Type B pancreatic cell (in vitro differentiated cells): ENCODE data around the gene SMIM35. TPM values are rescaled to one million over a fixed set of nuclear protein-coding genes. Genes with fewer than 3 reads are reported as not detected.

ENCODE experiments used
- DNase-seq: peaks from one replicate; pipeline ENCODE4 v3.0.0; 2021; ENCODE audit warnings: mixed read lengths; ENCODE audit not compliant: unreplicated experiment; ENCODE audit errors: extremely low spot score
- H3K27ac Mint-ChIP-seq: 2 replicates; pipeline ENCODE4 v1.8.0; 2021; ENCODE audit warnings: mild to moderate bottlenecking, mixed read lengths
- H3K27me3 Mint-ChIP-seq: 2 replicates; pipeline ENCODE4 v1.8.0; 2021; ENCODE audit warnings: mixed read lengths
- H3K36me3 Mint-ChIP-seq: 2 replicates; pipeline ENCODE4 v1.8.0; 2021; ENCODE audit warnings: mixed read lengths
- H3K4me1 Mint-ChIP-seq: one replicate; pipeline ENCODE4 v1.8.0; 2021; ENCODE audit warnings: mixed read lengths; ENCODE audit not compliant: unreplicated experiment
- H3K4me3 Mint-ChIP-seq: 2 replicates; pipeline ENCODE4 v1.8.0; 2021; ENCODE audit warnings: mild to moderate bottlenecking, mixed read lengths
- H3K9me3 Mint-ChIP-seq: 2 replicates; pipeline ENCODE4 v1.8.0; 2021; ENCODE audit warnings: mixed read lengths
- total RNA-seq: library from RNA; stranded (reverse); gene quantifications from 2 replicates; pipeline ENCODE4 v1.2.1, GENCODE V29; 2021; ENCODE audit warnings: low replicate concordance
- TF ChIP-seq, protein P1 (sequence below): fragments of 200-600 bp; sonication (generic); conservative IDR thresholded peaks from 2 replicates; pipeline ENCODE4 v1.5.0; 2021; ENCODE audit warnings: antibody characterized with exemption, mild to moderate bottlenecking

The SMIM35 gene
- total RNA-seq, 1 donor from 2014 or later, result 0.17 TPM

DNA sequence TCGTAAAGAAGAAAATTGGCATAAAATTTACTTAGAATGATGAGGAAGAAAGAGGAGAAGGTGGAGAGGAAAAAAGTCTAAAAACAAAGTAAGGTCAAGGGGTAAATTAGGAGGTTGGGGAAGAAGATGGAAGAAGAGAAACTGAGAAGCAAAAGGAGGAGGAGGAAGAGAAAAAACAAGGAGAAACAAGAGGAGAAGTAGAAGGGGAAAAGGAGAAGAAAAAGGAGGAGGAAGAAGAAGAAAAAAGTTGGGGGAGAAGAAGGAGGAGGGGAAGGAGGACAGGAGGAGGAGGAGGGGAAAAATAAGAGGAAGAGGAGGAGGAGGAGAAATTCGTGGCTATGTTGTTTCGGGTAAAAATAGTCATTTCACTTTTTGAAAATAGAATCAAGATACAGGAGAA is 58.1 kb downstream of the SMIM35 start:
- DNase-seq, result no peak
- Mint-ChIP-seq H3K4me1 (no peaks in the 10 kb centered on the region), H3K9me3 (no peaks in the 10 kb centered on the region), H3K27me3 (peaks cover 27% of the 10 kb centered on the region), H3K27ac (no peak overlapping the region), H3K36me3 (no peaks in the 10 kb centered on the region), H3K4me3 (no peak overlapping the region)
- TF ChIP-seq, protein P1, sequence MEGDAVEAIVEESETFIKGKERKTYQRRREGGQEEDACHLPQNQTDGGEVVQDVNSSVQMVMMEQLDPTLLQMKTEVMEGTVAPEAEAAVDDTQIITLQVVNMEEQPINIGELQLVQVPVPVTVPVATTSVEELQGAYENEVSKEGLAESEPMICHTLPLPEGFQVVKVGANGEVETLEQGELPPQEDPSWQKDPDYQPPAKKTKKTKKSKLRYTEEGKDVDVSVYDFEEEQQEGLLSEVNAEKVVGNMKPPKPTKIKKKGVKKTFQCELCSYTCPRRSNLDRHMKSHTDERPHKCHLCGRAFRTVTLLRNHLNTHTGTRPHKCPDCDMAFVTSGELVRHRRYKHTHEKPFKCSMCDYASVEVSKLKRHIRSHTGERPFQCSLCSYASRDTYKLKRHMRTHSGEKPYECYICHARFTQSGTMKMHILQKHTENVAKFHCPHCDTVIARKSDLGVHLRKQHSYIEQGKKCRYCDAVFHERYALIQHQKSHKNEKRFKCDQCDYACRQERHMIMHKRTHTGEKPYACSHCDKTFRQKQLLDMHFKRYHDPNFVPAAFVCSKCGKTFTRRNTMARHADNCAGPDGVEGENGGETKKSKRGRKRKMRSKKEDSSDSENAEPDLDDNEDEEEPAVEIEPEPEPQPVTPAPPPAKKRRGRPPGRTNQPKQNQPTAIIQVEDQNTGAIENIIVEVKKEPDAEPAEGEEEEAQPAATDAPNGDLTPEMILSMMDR, result no peak

DNA sequence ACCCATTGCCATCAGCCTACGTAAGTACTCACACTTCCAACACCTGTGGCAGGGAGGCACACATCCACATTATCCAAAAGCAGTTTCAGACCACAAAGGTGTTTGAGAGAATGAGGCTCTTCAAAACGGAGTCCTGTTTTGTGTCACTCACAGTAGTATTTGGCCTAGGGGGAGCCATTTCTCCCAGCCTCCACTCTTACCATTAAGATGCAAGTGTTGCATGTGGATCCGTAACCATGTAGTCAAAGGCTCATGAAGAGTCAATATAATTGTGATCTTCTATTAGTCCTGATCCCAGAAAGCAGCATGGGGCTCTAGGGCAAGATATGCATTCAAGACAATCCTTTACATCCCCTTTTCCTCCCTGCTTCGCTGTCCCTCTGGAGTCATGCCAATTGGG is 59.1 kb downstream of the SMIM35 start:
- H3K9me3 Mint-ChIP-seq, result no peaks in the 10 kb centered on the region

DNA sequence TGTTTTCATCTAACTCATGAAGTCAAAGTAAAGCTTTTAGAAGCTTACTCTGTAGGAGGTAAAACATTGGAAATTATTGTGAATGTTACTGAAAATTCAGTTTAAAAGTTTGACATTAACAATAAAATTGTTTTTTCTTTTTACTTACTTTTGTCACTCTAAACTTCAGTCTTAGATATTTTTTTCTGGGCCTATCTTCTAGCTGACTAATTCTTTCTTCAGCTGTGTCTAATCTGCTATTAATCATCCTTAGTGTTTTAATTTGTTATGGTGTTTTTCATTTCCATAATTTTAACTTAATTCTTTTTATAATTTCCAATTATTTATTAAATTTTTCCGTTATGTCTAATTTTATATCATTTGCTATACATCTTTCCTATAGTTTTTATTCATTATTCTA is 65.6 kb downstream of the SMIM35 start:
- H3K9me3 Mint-ChIP-seq, result peaks cover 7% of the 10 kb centered on the region
- TF ChIP-seq, protein P1, result no peak
- no peak overlapping the region for H3K27ac Mint-ChIP-seq
- H3K4me1 Mint-ChIP-seq, result no peaks in the 10 kb centered on the region
- no peak overlapping the region for H3K4me3 Mint-ChIP-seq
- DNase-seq, result no peak
- H3K36me3 Mint-ChIP-seq, result no peaks in the 10 kb centered on the region
- peaks cover 29% of the 10 kb centered on the region for H3K27me3 Mint-ChIP-seq

More for the DNA sequence above, 59.1 kb downstream of the SMIM35 start:
- Mint-ChIP-seq H3K36me3 (no peaks in the 10 kb centered on the region), H3K4me3 (no peak overlapping the region), H3K27ac (no peak overlapping the region), H3K27me3 (peaks cover 27% of the 10 kb centered on the region), H3K4me1 (no peaks in the 10 kb centered on the region)
- DNase-seq, result no peak
- TF ChIP-seq, protein P1, result no peak

DNA sequence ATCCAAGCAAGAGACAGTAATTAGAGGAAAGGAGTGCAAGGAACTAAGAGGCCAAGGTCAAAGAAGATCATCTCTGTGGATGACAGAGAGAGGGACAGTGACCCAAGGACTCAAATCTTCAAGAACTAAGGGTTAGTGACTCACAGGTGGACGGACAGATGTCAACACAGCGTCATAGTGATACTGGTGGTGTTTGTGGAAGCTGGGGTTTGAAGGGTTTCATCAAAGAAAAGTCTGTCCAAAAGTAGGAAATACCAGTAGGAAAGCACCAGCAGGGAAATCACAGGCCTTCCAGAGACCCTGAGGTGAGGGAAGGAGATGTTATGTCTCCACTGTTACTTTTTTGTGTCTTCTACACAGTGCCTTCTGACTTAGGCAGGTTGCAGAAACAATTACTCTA is 68.4 kb downstream of the SMIM35 start:
- no peak for DNase-seq
- Mint-ChIP-seq H3K9me3 (peaks cover 7% of the 10 kb centered on the region), H3K4me3 (no peak overlapping the region), H3K4me1 (no peaks in the 10 kb centered on the region), H3K36me3 (no peaks in the 10 kb centered on the region), H3K27me3 (peaks cover 40% of the 10 kb centered on the region), H3K27ac (no peak overlapping the region)
- TF ChIP-seq, protein P1, result no peak

DNA sequence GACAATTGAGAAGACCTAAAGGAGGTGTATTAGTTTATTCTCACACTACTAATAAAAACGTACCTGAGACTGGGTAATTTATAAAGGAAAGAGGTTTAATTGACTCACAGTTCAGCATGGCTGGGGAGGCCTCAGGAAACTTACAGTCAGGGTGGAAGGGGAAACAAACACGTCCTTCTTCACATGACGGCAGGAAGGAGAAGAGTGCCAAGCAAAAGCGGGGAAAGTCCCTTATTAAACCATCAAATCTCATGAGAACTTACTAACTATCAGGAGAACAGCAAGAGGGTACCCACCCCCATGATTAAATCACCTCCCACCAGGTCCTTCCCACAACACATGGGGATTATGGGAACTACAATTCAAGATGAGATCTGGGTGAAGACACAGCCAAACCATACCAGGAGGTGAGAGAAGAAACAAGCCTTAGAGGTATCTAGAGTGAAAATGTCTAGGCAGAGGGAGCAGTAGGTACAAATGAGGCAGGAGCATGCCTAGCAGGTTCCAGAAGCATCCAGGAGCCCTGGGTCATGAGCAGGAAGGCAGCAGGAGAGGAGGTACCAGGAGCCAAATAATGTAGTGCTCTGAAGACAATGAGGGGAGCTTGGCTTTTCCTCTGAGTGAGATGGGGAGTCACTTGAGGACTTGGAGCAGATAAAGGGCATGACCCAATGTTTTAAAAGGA is 69.0 kb downstream of the SMIM35 start:
- no peak overlapping the region for H3K4me3 Mint-ChIP-seq
- H3K27me3 Mint-ChIP-seq, result peaks cover 40% of the 10 kb centered on the region
- no peak for DNase-seq
- TF ChIP-seq, protein P1, result no peak
- H3K27ac Mint-ChIP-seq, result no peak overlapping the region
- peaks cover 7% of the 10 kb centered on the region for H3K9me3 Mint-ChIP-seq
- H3K4me1 Mint-ChIP-seq, result no peaks in the 10 kb centered on the region
- no peaks in the 10 kb centered on the region for H3K36me3 Mint-ChIP-seq

DNA sequence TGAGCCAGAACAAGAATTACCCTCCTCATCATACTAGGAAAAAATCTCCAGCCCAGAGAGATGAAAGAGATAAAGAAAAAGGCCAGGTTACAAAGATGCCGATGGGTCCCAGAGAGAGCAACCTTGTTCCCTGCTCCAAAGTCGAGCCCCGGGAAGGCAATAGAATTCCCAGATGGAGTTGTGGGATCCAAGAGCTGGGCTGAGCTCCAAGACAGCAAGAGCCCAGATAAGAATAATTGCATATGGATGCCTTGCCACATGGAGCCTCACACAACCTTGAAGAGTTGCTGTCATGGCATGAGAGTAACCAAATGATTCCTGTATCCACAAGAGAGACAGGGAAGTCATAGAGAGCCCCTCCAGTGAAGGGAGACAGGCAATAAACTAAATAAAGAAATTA is 69.7 kb downstream of the SMIM35 start:
- TF ChIP-seq, protein P1, result no peak
- DNase-seq, result no peak
- Mint-ChIP-seq H3K4me3 (no peak overlapping the region), H3K36me3 (no peaks in the 10 kb centered on the region), H3K27ac (no peak overlapping the region), H3K27me3 (peaks cover 44% of the 10 kb centered on the region), H3K9me3 (peaks cover 7% of the 10 kb centered on the region), H3K4me1 (no peaks in the 10 kb centered on the region)
